PC-3 (cell line): ENCODE results near the gene ETNK1. TPM values are rescaled to one million over a fixed set of nuclear protein-coding genes. Genes with fewer than 3 reads are reported as not detected.

Experiments
- ATAC-seq: fragments of 200-7000 bp; cut with Tn5 transposase; 2 replicates; pipeline ENCODE4 v1.9.1; 2020; ENCODE audit warnings: mild to moderate bottlenecking, moderate library complexity
- Bru-seq: library from RNA; stranded (reverse); fragments of 400-500 nt; gene quantifications from one replicate; lab custom pipeline; 2021; lab: Mats Ljungman, UMichigan
- BruChase-seq, 2 experiments: library from RNA; stranded (reverse); fragments of 400-500 nt; gene quantifications; one replicate each; lab custom pipeline; 2021; lab: Mats Ljungman, UMichigan
- BruUV-seq: library from RNA; stranded (reverse); fragments of 400-500 nt; replicated peaks from 2 replicates; lab custom pipeline; 2021; lab: Mats Ljungman, UMichigan
- CTCF ChIA-PET: fragments of 300-600 bp; sonication (Branson Sonifier 250); formaldehyde crosslinking; loops from one replicate; lab custom pipeline; 2022; ENCODE audit warnings: antibody characterized with exemption; lab: Charles Lee
- POLR2A ChIA-PET: fragments of 300-600 bp; sonication (Branson Sonifier 250); formaldehyde crosslinking; loops from one replicate; lab custom pipeline; 2022; ENCODE audit warnings: antibody characterized with exemption; ENCODE audit not compliant: unreplicated experiment; lab: Charles Lee
- DNase-seq: peaks from one replicate; pipeline ENCODE4 v3.0.0-alpha.2; 2015
- H2AFZ ChIP-seq: fragments of 300-600 bp; sonication (generic); 2 replicates; pipeline ENCODE4 v1.6.0; 2016; ENCODE audit warnings: antibody characterized with exemption, low read length
- H3F3A ChIP-seq: fragments of 300-600 bp; sonication (generic); one replicate; pipeline ENCODE4 v1.6.0; 2017; ENCODE audit warnings: antibody characterized with exemption, low read length, control low read depth, mild to moderate bottlenecking; ENCODE audit not compliant: unreplicated experiment
- H3K27ac ChIP-seq: fragments of 300-600 bp; sonication (generic); 2 replicates; pipeline ENCODE4 v1.5.1; 2016; ENCODE audit warnings: mild to moderate bottlenecking, low read length
- H3K27me3 ChIP-seq: fragments of 300-600 bp; sonication (generic); 2 replicates; pipeline ENCODE4 v1.6.1; 2016; ENCODE audit warnings: low read length, mixed read lengths
- H3K36me3 ChIP-seq: fragments of 300-600 bp; sonication (generic); 2 replicates; pipeline ENCODE4 v1.6.1; 2016; ENCODE audit warnings: low read depth, mixed run types, low read length, mixed read lengths
- H3K4me1 ChIP-seq: fragments of 300-600 bp; sonication (generic); 2 replicates; pipeline ENCODE4 v1.5.1; 2016; ENCODE audit warnings: low read length; ENCODE audit not compliant: insufficient read depth
- H3K4me2 ChIP-seq: fragments of 300-600 bp; sonication (generic); 2 replicates; pipeline ENCODE4 v1.6.0; 2016; ENCODE audit warnings: low read length
- H3K4me3 ChIP-seq: fragments of 300-600 bp; sonication (generic); 2 replicates; pipeline ENCODE4 v1.5.1; 2016; ENCODE audit warnings: mild to moderate bottlenecking, low read length, mixed read lengths
- H3K79me2 ChIP-seq: fragments of 300-600 bp; sonication (generic); 2 replicates; pipeline ENCODE4 v1.6.1; 2017; ENCODE audit warnings: low read length, mixed read lengths
- H3K9ac ChIP-seq: fragments of 300-600 bp; sonication (generic); 2 replicates; pipeline ENCODE4 v1.6.0; 2016; ENCODE audit warnings: mild to moderate bottlenecking, low read length
- H3K9me2 ChIP-seq: fragments of 300-600 bp; sonication (generic); replicated peaks from 2 replicates; pipeline ENCODE4 v1.6.1; 2016; ENCODE audit warnings: mixed run types, low read length, mixed read lengths
- H3K9me3 ChIP-seq: fragments of 300-600 bp; sonication (generic); 2 replicates; pipeline ENCODE4 v1.6.1; 2016; ENCODE audit warnings: low read length, mixed read lengths
- H4K20me1 ChIP-seq: fragments of 300-600 bp; sonication (generic); 2 replicates; pipeline ENCODE4 v1.6.1; 2016; ENCODE audit warnings: low read length, mixed read lengths
- EZH2 ChIP-seq: fragments of 300-600 bp; sonication (generic); IDR thresholded peaks from one replicate; pipeline ENCODE4 v1.6.1; 2017; ENCODE audit warnings: antibody characterized with exemption, mild to moderate bottlenecking, low read length; ENCODE audit not compliant: unreplicated experiment
- EZH2phosphoT487 ChIP-seq: fragments of 300-600 bp; sonication (generic); IDR thresholded peaks from 2 replicates; pipeline ENCODE4 v1.6.1; 2018; ENCODE audit warnings: mild to moderate bottlenecking, antibody characterized with exemption, low read length, borderline replicate concordance
- intact Hi-C: fragments of 100-400 bp; cut with micrococcal nuclease; formaldehyde crosslinking; loops from 2 replicates; pipeline ENCODE4 v1.9.0; 2023
- long read RNA-seq: library from polyadenylated mRNA; unstranded; transcript quantifications from one replicate; pipeline ENCODE4 v2.0.0, GENCODE V29; 2021; ENCODE audit not compliant: unreplicated experiment
- total RNA-seq: library from RNA; depleted of rRNA; stranded (reverse); fragments of >200 nt; gene quantifications from 2 replicates; pipeline ENCODE4 v1.2.3, GENCODE V29; 2014; rRNA removed
- TF ChIP-seq, protein P1 (sequence below): fragments of 300-600 bp; sonication (generic); conservative IDR thresholded peaks from 2 replicates; pipeline ENCODE4 v1.5.1; 2017; ENCODE audit warnings: antibody characterized with exemption, low read depth, mild to moderate bottlenecking, low read length

Gene ETNK1, protein sequence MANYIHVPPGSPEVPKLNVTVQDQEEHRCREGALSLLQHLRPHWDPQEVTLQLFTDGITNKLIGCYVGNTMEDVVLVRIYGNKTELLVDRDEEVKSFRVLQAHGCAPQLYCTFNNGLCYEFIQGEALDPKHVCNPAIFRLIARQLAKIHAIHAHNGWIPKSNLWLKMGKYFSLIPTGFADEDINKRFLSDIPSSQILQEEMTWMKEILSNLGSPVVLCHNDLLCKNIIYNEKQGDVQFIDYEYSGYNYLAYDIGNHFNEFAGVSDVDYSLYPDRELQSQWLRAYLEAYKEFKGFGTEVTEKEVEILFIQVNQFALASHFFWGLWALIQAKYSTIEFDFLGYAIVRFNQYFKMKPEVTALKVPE
- 17.8 and 22.2 TPM in 2 replicates for total RNA-seq
- Bru-seq, nascent RNA: percentile 90 among the genes with signal in this experiment
- BruChase-seq, experiment 1, labeled RNA remaining after a 6-hour chase: percentile 91 among the genes with signal in this experiment
- BruChase-seq, experiment 2, labeled RNA remaining after a 2-hour chase: percentile 96 among the genes with signal in this experiment
- long read RNA-seq, full-length matches to known transcripts: 43 of 52 reads
- long read RNA-seq, partial matches to known transcripts: 0 of 52 reads
- long read RNA-seq, other reads (novel, unspliced or antisense): 9 of 52 reads

DNA sequence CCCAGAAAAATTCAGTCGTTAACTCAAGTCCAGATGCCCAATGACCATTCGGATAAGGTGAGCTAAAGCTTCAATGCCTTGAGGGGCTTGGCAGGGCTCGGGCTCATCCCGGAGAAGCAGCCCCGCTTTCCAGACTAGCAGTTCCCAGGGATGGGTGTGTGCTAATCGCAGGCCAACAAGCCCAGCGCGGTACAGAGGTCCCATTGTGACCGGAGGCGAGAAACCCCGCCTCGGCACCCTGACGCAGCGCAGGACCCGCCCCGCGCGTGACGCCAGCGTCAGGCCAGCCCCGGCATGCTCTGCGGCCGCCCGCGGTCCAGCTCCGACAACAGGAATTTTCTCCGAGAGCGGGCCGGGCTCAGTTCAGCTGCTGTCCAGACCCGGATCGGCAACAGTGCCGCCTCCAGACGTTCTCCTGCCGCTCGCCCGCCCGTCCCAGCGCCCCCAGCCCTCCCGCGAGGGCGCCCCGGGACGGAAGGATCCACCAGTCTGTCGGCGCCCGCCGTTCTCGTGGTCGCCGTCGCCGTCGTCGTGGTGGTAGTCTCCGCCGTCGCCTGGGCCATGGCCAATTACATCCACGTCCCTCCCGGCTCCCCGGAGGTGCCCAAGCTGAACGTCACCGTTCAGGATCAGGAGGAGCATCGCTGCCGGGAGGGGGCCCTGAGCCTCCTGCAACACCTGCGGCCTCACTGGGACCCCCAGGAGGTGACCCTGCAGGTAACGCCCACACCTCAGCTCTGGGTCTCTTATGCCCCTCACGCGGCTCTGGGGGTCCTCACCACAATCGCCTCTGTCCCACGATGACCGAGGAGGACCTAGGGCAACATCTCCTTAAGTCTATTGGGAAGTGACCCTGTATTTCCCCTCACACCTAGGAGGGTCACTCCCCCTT is at the start of gene ETNK1:
TSS of gene ETNK1 (plus strand) at position 302 of the 892 bp plus-strand sequence. CDS start at position 562, 260 bp downstream.
- peak; percentile 86 for DNase-seq
- peak; percentile 87 for ATAC-seq
- H3K27ac ChIP-seq: peak within 1 kb of the TSS; percentile 84
- H3F3A ChIP-seq: no peaks in the 10 kb centered on the region
- H3K4me1 ChIP-seq: peaks cover 16% of the 10 kb centered on the region
- H4K20me1 ChIP-seq: peaks cover 10% of the 10 kb centered on the region
- H3K9me2 ChIP-seq: no peaks in the 10 kb centered on the region
- TF ChIP-seq EZH2: no peak
- TF ChIP-seq EZH2phosphoT487: no peak
- TF ChIP-seq, protein P1, sequence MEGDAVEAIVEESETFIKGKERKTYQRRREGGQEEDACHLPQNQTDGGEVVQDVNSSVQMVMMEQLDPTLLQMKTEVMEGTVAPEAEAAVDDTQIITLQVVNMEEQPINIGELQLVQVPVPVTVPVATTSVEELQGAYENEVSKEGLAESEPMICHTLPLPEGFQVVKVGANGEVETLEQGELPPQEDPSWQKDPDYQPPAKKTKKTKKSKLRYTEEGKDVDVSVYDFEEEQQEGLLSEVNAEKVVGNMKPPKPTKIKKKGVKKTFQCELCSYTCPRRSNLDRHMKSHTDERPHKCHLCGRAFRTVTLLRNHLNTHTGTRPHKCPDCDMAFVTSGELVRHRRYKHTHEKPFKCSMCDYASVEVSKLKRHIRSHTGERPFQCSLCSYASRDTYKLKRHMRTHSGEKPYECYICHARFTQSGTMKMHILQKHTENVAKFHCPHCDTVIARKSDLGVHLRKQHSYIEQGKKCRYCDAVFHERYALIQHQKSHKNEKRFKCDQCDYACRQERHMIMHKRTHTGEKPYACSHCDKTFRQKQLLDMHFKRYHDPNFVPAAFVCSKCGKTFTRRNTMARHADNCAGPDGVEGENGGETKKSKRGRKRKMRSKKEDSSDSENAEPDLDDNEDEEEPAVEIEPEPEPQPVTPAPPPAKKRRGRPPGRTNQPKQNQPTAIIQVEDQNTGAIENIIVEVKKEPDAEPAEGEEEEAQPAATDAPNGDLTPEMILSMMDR: no peak
- H3K4me2 ChIP-seq: peak within 1 kb of the TSS; percentile 96
- H3K9me3 ChIP-seq: no peaks in the 10 kb centered on the region
- no peaks in the 10 kb centered on the region for H3K27me3 ChIP-seq
- H3K4me3 ChIP-seq: peak within 1 kb of the TSS; percentile 90
- no peaks in the 10 kb centered on the region; the same call in 1 of the 2 replicates for H3K36me3 ChIP-seq
- CTCF ChIA-PET: no interaction called here
- H3K9ac ChIP-seq: peak within 1 kb of the TSS; percentile 84
- intact Hi-C loops: loop anchor here (1.0 to 5.0 kb wide), 3 partner anchors 43 to 98 kb away; partner anchors contain the start of gene C2CD5
- H2AFZ ChIP-seq: peak within 1 kb of the TSS; percentile 98
- POLR2A ChIA-PET: interaction anchor here (0.6 kb wide), 1 partner anchor 9 kb away, joined by 3 read pairs; no protein-coding TSS in a partner anchor
- peaks cover 51% of the 10 kb centered on the region for H3K79me2 ChIP-seq
- BruUV-seq: no TSS peak

DNA sequence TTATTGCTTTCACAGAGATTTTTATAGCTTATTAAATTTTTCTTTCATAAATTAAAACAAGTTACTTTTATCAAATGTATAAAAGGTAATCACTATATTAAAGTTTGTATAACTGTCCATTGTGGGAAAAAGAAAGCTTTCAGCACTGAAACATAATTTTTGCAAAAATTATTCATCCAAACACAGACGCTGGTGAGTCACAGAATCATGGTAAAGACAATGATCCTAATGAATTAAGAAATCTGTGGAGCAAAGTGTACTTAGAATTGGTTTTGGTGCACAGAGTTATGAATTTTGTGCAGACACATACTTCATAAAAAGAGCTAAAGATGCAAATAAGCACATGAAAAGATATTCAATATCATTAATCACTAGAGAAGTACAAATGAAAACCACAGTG is 48.9 kb upstream of the ETNK1 start:
- DNase-seq (no peak), ATAC-seq (no peak)
- no peaks in the 10 kb centered on the region for H3K9me3 ChIP-seq
- no peak overlapping the region for H3K4me2 ChIP-seq
- H4K20me1 ChIP-seq: no peaks in the 10 kb centered on the region
- ChIA-PET POLR2A (no interaction called here), CTCF (no interaction called here)
- H3F3A ChIP-seq: no peaks in the 10 kb centered on the region
- H3K4me1 ChIP-seq: peaks cover 8% of the 10 kb centered on the region
- H3K9me2 ChIP-seq: no peaks in the 10 kb centered on the region
- H3K4me3 ChIP-seq: no peak overlapping the region
- no TSS peak for BruUV-seq
- no peak overlapping the region for H2AFZ ChIP-seq
- TF ChIP-seq EZH2phosphoT487 (no peak), EZH2 (no peak)
- TF ChIP-seq, protein P1: no peak
- no peaks in the 10 kb centered on the region for H3K79me2 ChIP-seq
- no peaks in the 10 kb centered on the region for H3K27me3 ChIP-seq
- no peak overlapping the region for H3K9ac ChIP-seq
- no peaks in the 10 kb centered on the region for H3K36me3 ChIP-seq
- intact Hi-C loops: no loop called here
- H3K27ac ChIP-seq: no peak overlapping the region
